Measurements from ENCODE around the gene PLCG2.

- TF ChIP-seq POLR2A (IDR thresholded peaks at IDR 0.05) (no peak), CTCF (IDR thresholded peaks at IDR 0.05) (no peak)
Measured at GRCh38 chr16:81997738-81998137, 218.6 kb downstream of the PLCG2 start.
